Fibroblast of pulmonary artery (primary cell): ENCODE data around the gene BLOC1S5.
"Not testable (repeated sequence)": the region's sequence is repeated elsewhere in the genome, so short reads cannot be mapped to it uniquely, and the experiment has no call there.

Source experiments
- DNase-seq: peaks from one replicate; pipeline ENCODE4 v3.0.0-alpha.2; 2010; ENCODE audit warnings: low read depth
- H3K4me3 ChIP-seq: replicated peaks from 2 replicates; pipeline ENCODE4 v1.5.1; 2011; ENCODE audit warnings: low read depth, mild to moderate bottlenecking, control low read depth, low read length, moderate library complexity
- TF ChIP-seq, protein P1 (sequence below): IDR thresholded peaks from 2 replicates; pipeline ENCODE4 v1.5.1; 2011; ENCODE audit warnings: mild to moderate bottlenecking, control low read depth, low read length, inconsistent platforms; ENCODE audit errors: missing control alignments

BLOC1S5 gene

GRCh38 chr6:7996538-7997111, 67.6 kb downstream of the BLOC1S5 start:
- H3K4me3 ChIP-seq: no peak overlapping the region
- DNase-seq: peak; percentile 93

DNA sequence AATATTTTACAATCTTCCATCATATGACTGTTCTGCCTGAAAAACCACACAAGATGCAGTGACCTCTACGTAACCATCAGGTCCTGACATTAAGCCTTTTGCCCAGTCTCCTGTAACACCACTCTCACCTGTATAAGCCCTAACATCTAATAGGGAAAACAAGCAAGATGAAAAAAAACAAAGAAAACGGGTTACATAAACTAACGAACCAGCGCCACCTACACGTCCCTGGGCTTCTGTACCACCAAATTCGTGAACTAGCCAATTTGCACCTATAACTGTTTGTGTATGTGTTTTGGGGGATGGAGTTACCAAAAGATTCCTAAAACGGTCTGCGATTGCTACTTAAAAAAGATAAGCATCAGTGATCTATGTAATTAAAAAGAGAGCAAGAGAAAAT, 70.2 kb downstream of the BLOC1S5 start:
- no peak overlapping the region for H3K4me3 ChIP-seq
- no peak for DNase-seq
- TF ChIP-seq, protein P1, sequence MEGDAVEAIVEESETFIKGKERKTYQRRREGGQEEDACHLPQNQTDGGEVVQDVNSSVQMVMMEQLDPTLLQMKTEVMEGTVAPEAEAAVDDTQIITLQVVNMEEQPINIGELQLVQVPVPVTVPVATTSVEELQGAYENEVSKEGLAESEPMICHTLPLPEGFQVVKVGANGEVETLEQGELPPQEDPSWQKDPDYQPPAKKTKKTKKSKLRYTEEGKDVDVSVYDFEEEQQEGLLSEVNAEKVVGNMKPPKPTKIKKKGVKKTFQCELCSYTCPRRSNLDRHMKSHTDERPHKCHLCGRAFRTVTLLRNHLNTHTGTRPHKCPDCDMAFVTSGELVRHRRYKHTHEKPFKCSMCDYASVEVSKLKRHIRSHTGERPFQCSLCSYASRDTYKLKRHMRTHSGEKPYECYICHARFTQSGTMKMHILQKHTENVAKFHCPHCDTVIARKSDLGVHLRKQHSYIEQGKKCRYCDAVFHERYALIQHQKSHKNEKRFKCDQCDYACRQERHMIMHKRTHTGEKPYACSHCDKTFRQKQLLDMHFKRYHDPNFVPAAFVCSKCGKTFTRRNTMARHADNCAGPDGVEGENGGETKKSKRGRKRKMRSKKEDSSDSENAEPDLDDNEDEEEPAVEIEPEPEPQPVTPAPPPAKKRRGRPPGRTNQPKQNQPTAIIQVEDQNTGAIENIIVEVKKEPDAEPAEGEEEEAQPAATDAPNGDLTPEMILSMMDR: no peak

More at GRCh38 chr6:7996538-7997111, 67.6 kb downstream of the BLOC1S5 start:
- TF ChIP-seq, protein P1: no peak

GRCh38 chr6:7993399-7993798, 70.8 kb downstream of the BLOC1S5 start:
- no peak for DNase-seq
- no peak overlapping the region for H3K4me3 ChIP-seq
- TF ChIP-seq, protein P1: no peak

- DNase-seq: peak; percentile 96
- TF ChIP-seq, protein P1: peak; percentile 66
- peak overlapping the region; percentile 35 for H3K4me3 ChIP-seq
Measured at GRCh38 chr6:7992002-7992815, 72.0 kb downstream of the BLOC1S5 start.

DNA sequence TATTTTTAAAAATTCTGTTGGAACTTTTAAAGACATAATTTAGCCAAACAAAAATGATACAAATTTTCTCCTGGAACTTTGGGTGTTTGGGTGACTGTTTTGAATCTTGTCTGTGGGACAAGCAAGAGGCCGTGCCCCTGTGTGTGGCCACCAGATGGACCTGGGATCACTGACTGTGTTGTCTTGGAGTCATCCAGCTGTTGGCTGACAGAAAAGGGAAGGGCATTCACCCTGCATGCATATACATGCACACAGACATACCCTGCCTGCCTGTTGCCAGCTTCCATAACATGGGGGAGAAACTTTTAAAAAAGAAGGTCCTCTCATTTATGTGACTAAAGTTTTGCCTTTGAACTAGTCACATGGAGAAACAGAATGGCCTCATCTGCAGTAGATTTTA, 72.7 kb downstream of the BLOC1S5 start:
- H3K4me3 ChIP-seq: no peak overlapping the region
- DNase-seq: no peak
- TF ChIP-seq, protein P1: peak; percentile 1

DNA sequence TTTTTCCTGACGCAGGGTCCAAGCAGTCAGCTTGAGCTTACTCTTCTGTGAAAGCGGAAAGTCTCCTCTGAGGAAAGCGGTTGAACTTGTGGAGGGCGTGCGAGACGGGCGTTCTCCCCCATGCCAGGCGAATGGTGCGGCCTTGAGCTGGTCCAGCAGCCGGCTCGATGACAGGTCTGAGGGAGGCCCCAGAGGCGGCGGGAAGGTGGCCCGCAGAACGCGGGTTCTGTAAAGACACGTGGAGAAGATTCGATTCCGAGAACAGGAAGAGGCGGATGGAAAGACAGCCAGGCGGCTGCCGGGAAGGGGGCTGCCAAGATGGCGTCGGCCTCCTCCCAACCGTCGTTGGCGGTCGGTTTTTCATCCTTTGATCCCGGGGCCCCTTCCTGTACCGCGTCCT, 78.0 kb downstream of the BLOC1S5 start:
- DNase-seq: no peak
- TF ChIP-seq, protein P1: no peak
- no peak overlapping the region for H3K4me3 ChIP-seq

GRCh38 chr6:7983967-7984366, 80.2 kb downstream of the BLOC1S5 start:
- not testable (repeated sequence) for DNase-seq, H3K4me3 ChIP-seq
